Measurements from ENCODE around the gene SLC44A2. TPM values are rescaled to one million over a fixed set of nuclear protein-coding genes. Genes with fewer than 3 reads are reported as not detected.
"Not testable (repeated sequence)": the region's sequence is repeated elsewhere in the genome, so short reads cannot be mapped to it uniquely, and the experiment has no call there.

SLC44A2 gene
- total RNA-seq, 1 donor from 2014 or later: 129 TPM

GRCh38 chr19:10661946-10662345 lies 36.6 kb downstream of the SLC44A2 start:
- no peak overlapping the region for H3K27ac Mint-ChIP-seq (ENCODE audit: unreplicated experiment)
- H3K27me3 Mint-ChIP-seq (ENCODE audit: unreplicated experiment): peaks cover 2% of the 10 kb centered on the region
- H3K4me1 Mint-ChIP-seq (ENCODE audit: low read depth, unreplicated experiment): peaks cover 20% of the 10 kb centered on the region
- no peak for DNase-seq
- TF ChIP-seq, protein P1, sequence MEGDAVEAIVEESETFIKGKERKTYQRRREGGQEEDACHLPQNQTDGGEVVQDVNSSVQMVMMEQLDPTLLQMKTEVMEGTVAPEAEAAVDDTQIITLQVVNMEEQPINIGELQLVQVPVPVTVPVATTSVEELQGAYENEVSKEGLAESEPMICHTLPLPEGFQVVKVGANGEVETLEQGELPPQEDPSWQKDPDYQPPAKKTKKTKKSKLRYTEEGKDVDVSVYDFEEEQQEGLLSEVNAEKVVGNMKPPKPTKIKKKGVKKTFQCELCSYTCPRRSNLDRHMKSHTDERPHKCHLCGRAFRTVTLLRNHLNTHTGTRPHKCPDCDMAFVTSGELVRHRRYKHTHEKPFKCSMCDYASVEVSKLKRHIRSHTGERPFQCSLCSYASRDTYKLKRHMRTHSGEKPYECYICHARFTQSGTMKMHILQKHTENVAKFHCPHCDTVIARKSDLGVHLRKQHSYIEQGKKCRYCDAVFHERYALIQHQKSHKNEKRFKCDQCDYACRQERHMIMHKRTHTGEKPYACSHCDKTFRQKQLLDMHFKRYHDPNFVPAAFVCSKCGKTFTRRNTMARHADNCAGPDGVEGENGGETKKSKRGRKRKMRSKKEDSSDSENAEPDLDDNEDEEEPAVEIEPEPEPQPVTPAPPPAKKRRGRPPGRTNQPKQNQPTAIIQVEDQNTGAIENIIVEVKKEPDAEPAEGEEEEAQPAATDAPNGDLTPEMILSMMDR (IDR thresholded peaks at IDR 0.05; ENCODE audit: partially characterized antibody, unreplicated experiment): no peak
- H3K9me3 Mint-ChIP-seq (ENCODE audit: unreplicated experiment): peaks cover 5% of the 10 kb centered on the region
- H3K36me3 Mint-ChIP-seq (ENCODE audit: unreplicated experiment): no peaks in the 10 kb centered on the region
- no peak overlapping the region for H3K4me3 Mint-ChIP-seq (ENCODE audit: unreplicated experiment)

GRCh38 chr19:10662384-10663251 lies 37.3 kb downstream of the SLC44A2 start:
- no peak for DNase-seq
- H3K27me3 Mint-ChIP-seq (ENCODE audit: unreplicated experiment): peaks cover 2% of the 10 kb centered on the region
- peak overlapping the region; percentile 67 for H3K27ac Mint-ChIP-seq (ENCODE audit: unreplicated experiment)
- H3K9me3 Mint-ChIP-seq (ENCODE audit: unreplicated experiment): peaks cover 2% of the 10 kb centered on the region
- peak overlapping the region; percentile 47 for H3K4me3 Mint-ChIP-seq (ENCODE audit: unreplicated experiment)
- no peaks in the 10 kb centered on the region for H3K36me3 Mint-ChIP-seq (ENCODE audit: unreplicated experiment)
- peaks cover 17% of the 10 kb centered on the region for H3K4me1 Mint-ChIP-seq (ENCODE audit: low read depth, unreplicated experiment)
- TF ChIP-seq, protein P1 (IDR thresholded peaks at IDR 0.05; ENCODE audit: partially characterized antibody, unreplicated experiment): no peak

GRCh38 chr19:10663252-10663563 lies 37.9 kb downstream of the SLC44A2 start:
- not testable (repeated sequence) for H3K36me3 Mint-ChIP-seq (ENCODE audit: unreplicated experiment); H3K27me3 Mint-ChIP-seq (ENCODE audit: unreplicated experiment); H3K4me3 Mint-ChIP-seq (ENCODE audit: unreplicated experiment); H3K27ac Mint-ChIP-seq (ENCODE audit: unreplicated experiment); H3K9me3 Mint-ChIP-seq (ENCODE audit: unreplicated experiment); DNase-seq
- H3K4me1 Mint-ChIP-seq (ENCODE audit: low read depth, unreplicated experiment): peaks cover 19% of the 10 kb centered on the region

- no peak for DNase-seq
- Mint-ChIP-seq H3K4me1 (ENCODE audit: low read depth, unreplicated experiment) (peaks cover 9% of the 10 kb centered on the region), H3K27ac (ENCODE audit: unreplicated experiment) (no peak overlapping the region), H3K9me3 (ENCODE audit: unreplicated experiment) (no peaks in the 10 kb centered on the region), H3K36me3 (ENCODE audit: unreplicated experiment) (no peaks in the 10 kb centered on the region), H3K27me3 (ENCODE audit: unreplicated experiment) (peaks cover 2% of the 10 kb centered on the region), H3K4me3 (ENCODE audit: unreplicated experiment) (no peak overlapping the region)
- TF ChIP-seq, protein P1 (IDR thresholded peaks at IDR 0.05; ENCODE audit: partially characterized antibody, unreplicated experiment): no peak
These were observed 42.5 kb downstream of the SLC44A2 start for GRCh38 chr19:10667867-10668266.

GRCh38 chr19:10669246-10669645 lies 43.9 kb downstream of the SLC44A2 start:
- H3K4me3 Mint-ChIP-seq (ENCODE audit: unreplicated experiment): peak overlapping the region; percentile 14
- H3K4me1 Mint-ChIP-seq (ENCODE audit: low read depth, unreplicated experiment): peaks cover 7% of the 10 kb centered on the region
- no peak overlapping the region for H3K27ac Mint-ChIP-seq (ENCODE audit: unreplicated experiment)
- peaks cover 2% of the 10 kb centered on the region for H3K27me3 Mint-ChIP-seq (ENCODE audit: unreplicated experiment)
- TF ChIP-seq, protein P1 (IDR thresholded peaks at IDR 0.05; ENCODE audit: partially characterized antibody, unreplicated experiment): no peak
- DNase-seq: no peak
- no peaks in the 10 kb centered on the region for H3K36me3 Mint-ChIP-seq (ENCODE audit: unreplicated experiment)
- H3K9me3 Mint-ChIP-seq (ENCODE audit: unreplicated experiment): no peaks in the 10 kb centered on the region
